Osteoblast (primary cell): ENCODE results near the gene IL17C. TPM values are rescaled to one million over a fixed set of nuclear protein-coding genes. Genes with fewer than 3 reads are reported as not detected.

Experiments used
- DNase-seq: peaks from one replicate; pipeline ENCODE4 v3.0.0; 2011; ENCODE audit warnings: low spot score, mixed read lengths; ENCODE audit not compliant: insufficient read length; ENCODE audit errors: missing footprints
- H2AFZ ChIP-seq: 2 replicates; pipeline ENCODE4 v1.6.0; 2011; ENCODE audit warnings: mild to moderate bottlenecking, low read length
- H3K27ac ChIP-seq: 2 replicates; pipeline ENCODE4 v1.5.1; 2011; ENCODE audit warnings: mild to moderate bottlenecking, low read depth, low read length, moderate library complexity
- H3K27me3 ChIP-seq: 2 replicates; pipeline ENCODE4 v1.6.0; 2012; ENCODE audit warnings: mild to moderate bottlenecking, control low read depth, inconsistent platforms, low read length, moderate library complexity; ENCODE audit not compliant: insufficient read depth
- H3K36me3 ChIP-seq: 2 replicates; pipeline ENCODE4 v1.5.1; 2011; ENCODE audit warnings: mild to moderate bottlenecking, low read length, control low read depth, moderate library complexity; ENCODE audit not compliant: insufficient read depth
- H3K4me1 ChIP-seq: 2 replicates; pipeline ENCODE4 v1.5.1; 2011; ENCODE audit warnings: mild to moderate bottlenecking, low read length, control low read depth, moderate library complexity; ENCODE audit not compliant: insufficient read depth
- H3K4me2 ChIP-seq: 2 replicates; pipeline ENCODE4 v1.6.0; 2011; ENCODE audit warnings: mild to moderate bottlenecking, low read length; ENCODE audit not compliant: insufficient read depth
- H3K4me3 ChIP-seq: fragments of 200-600 bp; sonication (generic); 3 replicates; pipeline ENCODE4 v1.5.1; 2012; ENCODE audit warnings: mild to moderate bottlenecking, low read length, inconsistent platforms; ENCODE audit not compliant: insufficient read depth
- H3K79me2 ChIP-seq: 2 replicates; pipeline ENCODE4 v1.6.0; 2012; ENCODE audit warnings: mild to moderate bottlenecking, low read length, control low read depth, inconsistent platforms; ENCODE audit not compliant: insufficient read depth
- H3K9me3 ChIP-seq: 2 replicates; pipeline ENCODE4 v1.5.1; 2011; ENCODE audit warnings: low read depth, low read length, control low read depth
- H4K20me1 ChIP-seq: 2 replicates; pipeline ENCODE4 v1.6.0; 2012; ENCODE audit warnings: mild to moderate bottlenecking, low read length, control low read depth; ENCODE audit not compliant: insufficient read depth
- total RNA-seq: library from RNA; depleted of rRNA; stranded (reverse); fragments of >200 nt; gene quantifications from 2 replicates; pipeline ENCODE4 v1.2.3, GENCODE V29; 2012
- TF ChIP-seq, protein P1 (sequence below): IDR thresholded peaks from 2 replicates; pipeline ENCODE4 v1.5.1; 2011; ENCODE audit warnings: mild to moderate bottlenecking, low read depth, low read length, moderate library complexity; ENCODE audit errors: extremely low read depth

The IL17C gene
- total RNA-seq, 1 donor = under 0.01 TPM

DNA sequence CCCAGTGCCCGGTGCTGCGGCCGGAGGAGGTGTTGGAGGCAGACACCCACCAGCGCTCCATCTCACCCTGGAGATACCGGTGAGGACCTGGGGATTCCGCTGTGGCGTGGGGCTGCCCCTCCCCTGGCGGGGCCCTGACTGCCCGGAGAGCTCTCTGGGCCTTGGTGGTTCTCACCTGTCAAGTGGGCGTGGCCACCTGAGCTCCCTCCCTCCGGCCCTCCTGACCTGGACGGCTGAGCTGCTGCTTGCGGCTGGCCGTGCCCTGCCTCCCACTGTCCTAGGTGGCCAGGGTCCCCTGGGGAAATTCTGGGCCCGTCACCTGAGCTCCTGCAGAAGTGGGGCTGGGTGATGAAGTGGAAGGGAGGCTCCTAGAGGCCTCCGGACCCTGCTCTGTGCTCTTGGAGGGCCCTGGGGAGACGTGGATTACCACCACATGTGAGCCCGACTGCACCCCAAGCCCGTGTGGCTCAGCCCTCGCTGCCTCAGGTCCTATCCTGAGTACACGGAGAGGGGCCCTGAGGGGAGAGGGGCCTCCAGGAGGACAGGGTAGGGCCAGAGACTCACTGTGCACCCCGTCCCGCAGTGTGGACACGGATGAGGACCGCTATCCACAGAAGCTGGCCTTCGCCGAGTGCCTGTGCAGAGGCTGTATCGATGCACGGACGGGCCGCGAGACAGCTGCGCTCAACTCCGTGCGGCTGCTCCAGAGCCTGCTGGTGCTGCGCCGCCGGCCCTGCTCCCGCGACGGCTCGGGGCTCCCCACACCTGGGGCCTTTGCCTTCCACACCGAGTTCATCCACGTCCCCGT, 1.1 kb downstream of the IL17C start:
- Histone ChIP-seq H3K27ac (no peak overlapping the region), H3K4me2 (no peak overlapping the region), H3K27me3 (peaks cover 39% of the 10 kb centered on the region), H3K4me1 (peaks cover 6% of the 10 kb centered on the region), H2AFZ (no peak overlapping the region), H3K36me3 (no peaks in the 10 kb centered on the region), H3K79me2 (no peaks in the 10 kb centered on the region), H4K20me1 (peaks cover 7% of the 10 kb centered on the region), H3K4me3 (no peak overlapping the region), H3K9me3 (no peaks in the 10 kb centered on the region)
- peak; percentile 93 for DNase-seq
- TF ChIP-seq, protein P1, sequence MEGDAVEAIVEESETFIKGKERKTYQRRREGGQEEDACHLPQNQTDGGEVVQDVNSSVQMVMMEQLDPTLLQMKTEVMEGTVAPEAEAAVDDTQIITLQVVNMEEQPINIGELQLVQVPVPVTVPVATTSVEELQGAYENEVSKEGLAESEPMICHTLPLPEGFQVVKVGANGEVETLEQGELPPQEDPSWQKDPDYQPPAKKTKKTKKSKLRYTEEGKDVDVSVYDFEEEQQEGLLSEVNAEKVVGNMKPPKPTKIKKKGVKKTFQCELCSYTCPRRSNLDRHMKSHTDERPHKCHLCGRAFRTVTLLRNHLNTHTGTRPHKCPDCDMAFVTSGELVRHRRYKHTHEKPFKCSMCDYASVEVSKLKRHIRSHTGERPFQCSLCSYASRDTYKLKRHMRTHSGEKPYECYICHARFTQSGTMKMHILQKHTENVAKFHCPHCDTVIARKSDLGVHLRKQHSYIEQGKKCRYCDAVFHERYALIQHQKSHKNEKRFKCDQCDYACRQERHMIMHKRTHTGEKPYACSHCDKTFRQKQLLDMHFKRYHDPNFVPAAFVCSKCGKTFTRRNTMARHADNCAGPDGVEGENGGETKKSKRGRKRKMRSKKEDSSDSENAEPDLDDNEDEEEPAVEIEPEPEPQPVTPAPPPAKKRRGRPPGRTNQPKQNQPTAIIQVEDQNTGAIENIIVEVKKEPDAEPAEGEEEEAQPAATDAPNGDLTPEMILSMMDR = no peak

DNA sequence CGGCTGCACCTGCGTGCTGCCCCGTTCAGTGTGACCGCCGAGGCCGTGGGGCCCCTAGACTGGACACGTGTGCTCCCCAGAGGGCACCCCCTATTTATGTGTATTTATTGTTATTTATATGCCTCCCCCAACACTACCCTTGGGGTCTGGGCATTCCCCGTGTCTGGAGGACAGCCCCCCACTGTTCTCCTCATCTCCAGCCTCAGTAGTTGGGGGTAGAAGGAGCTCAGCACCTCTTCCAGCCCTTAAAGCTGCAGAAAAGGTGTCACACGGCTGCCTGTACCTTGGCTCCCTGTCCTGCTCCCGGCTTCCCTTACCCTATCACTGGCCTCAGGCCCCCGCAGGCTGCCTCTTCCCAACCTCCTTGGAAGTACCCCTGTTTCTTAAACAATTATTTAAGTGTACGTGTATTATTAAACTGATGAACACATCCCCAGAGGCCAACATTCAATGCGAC, 1.7 kb downstream of the IL17C start:
- no peaks in the 10 kb centered on the region for H3K9me3 ChIP-seq
- H3K79me2 ChIP-seq = no peaks in the 10 kb centered on the region
- no peak overlapping the region for H2AFZ ChIP-seq
- no peak overlapping the region for H3K4me2 ChIP-seq
- peaks cover 39% of the 10 kb centered on the region for H3K27me3 ChIP-seq
- no peak overlapping the region for H3K27ac ChIP-seq
- no peak overlapping the region for H3K4me3 ChIP-seq
- peaks cover 2% of the 10 kb centered on the region for H3K4me1 ChIP-seq
- peaks cover 6% of the 10 kb centered on the region for H4K20me1 ChIP-seq
- DNase-seq = peak; percentile 91
- TF ChIP-seq, protein P1 = no peak
- H3K36me3 ChIP-seq = no peaks in the 10 kb centered on the region

DNA sequence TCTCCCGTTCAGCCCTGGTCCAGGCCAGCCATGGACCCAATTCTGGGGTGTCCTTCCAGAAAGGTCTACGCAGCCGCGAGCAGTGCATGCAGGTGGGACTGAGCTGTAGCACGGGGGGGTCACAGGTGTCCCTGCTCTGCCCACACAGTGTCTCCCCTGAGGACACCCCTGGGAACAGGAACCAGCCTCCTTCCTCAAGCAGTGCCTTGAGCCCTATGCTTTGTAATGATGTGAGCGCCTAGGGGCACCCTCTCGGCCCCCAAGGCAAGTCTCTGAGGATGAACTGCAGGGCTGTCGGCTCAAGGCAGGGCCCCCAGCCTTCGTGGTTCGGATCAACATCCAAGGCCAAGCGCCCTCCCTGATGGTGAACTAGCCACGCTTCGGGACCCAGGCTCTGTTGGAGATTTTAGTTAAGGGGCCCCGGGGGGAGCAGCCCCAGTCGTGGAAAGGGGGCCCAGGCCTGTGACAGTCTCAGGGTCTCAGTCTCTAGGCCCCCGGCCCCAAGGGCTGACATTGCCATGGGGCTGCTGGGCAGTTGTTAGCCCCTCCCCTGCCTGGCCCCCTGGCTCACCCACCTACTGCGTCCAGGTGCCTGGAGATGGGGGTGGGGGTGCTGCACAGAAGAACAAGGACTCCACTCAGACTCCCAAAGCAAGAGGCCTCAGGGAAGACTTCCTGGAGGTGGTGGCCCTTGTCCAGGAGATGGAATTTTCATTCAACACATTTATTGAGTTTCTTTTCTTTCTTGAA, 2.3 kb downstream of the IL17C start:
- peaks cover 39% of the 10 kb centered on the region for H3K27me3 ChIP-seq
- no peaks in the 10 kb centered on the region for H3K79me2 ChIP-seq
- no peak overlapping the region for H3K4me3 ChIP-seq
- H2AFZ ChIP-seq = no peak overlapping the region
- no peaks in the 10 kb centered on the region for H3K36me3 ChIP-seq
- no peak overlapping the region for H3K4me2 ChIP-seq
- DNase-seq = peak; percentile 93
- H3K9me3 ChIP-seq = no peaks in the 10 kb centered on the region
- TF ChIP-seq, protein P1 = no peak
- no peaks in the 10 kb centered on the region for H3K4me1 ChIP-seq
- no peak overlapping the region for H3K27ac ChIP-seq
- H4K20me1 ChIP-seq = peaks cover 3% of the 10 kb centered on the region
